MM.1S (cell line): ENCODE measurements around the gene MAD1L1.

Source experiments
- DNase-seq: peaks from one replicate; pipeline ENCODE4 v3.0.0-alpha.2; 2015
- H2AFZ ChIP-seq: fragments of 300-600 bp; sonication (generic); 2 replicates; pipeline ENCODE4 v1.6.0; 2016; ENCODE audit warnings: antibody characterized with exemption, low read length
- H3F3A ChIP-seq: fragments of 300-600 bp; sonication (generic); 2 replicates; pipeline ENCODE4 v1.6.1; 2016; ENCODE audit warnings: mild to moderate bottlenecking, antibody characterized with exemption, low read length, moderate library complexity, mixed read lengths; ENCODE audit not compliant: insufficient read depth
- H3K27ac ChIP-seq: fragments of 300-600 bp; sonication (generic); 2 replicates; pipeline ENCODE4 v1.5.1; 2016; ENCODE audit warnings: mild to moderate bottlenecking, low read length
- H3K27me3 ChIP-seq: fragments of 300-600 bp; sonication (generic); replicated peaks from 2 replicates; pipeline ENCODE4 v1.6.0; 2016; ENCODE audit warnings: low read length; ENCODE audit not compliant: insufficient read depth
- H3K36me3 ChIP-seq: fragments of 300-600 bp; sonication (generic); replicated peaks from 2 replicates; pipeline ENCODE4 v1.6.1; 2016; ENCODE audit warnings: mild to moderate bottlenecking, low read length, mixed read lengths; ENCODE audit not compliant: insufficient read depth
- H3K4me1 ChIP-seq: fragments of 300-600 bp; sonication (generic); 2 replicates; pipeline ENCODE4 v1.6.1; 2016; ENCODE audit warnings: low read length, mixed read lengths
- H3K4me2 ChIP-seq: fragments of 300-600 bp; sonication (generic); 2 replicates; pipeline ENCODE4 v1.6.0; 2016; ENCODE audit warnings: low read depth, low read length
- H3K4me3 ChIP-seq: fragments of 300-600 bp; sonication (generic); 2 replicates; pipeline ENCODE4 v1.5.1; 2016; ENCODE audit warnings: low read length, mixed read lengths
- H3K79me2 ChIP-seq: fragments of 300-600 bp; sonication (generic); 2 replicates; pipeline ENCODE4 v1.6.1; 2016; ENCODE audit warnings: mixed run types, low read length, mixed read lengths
- H3K9ac ChIP-seq: fragments of 300-600 bp; sonication (generic); 2 replicates; pipeline ENCODE4 v1.6.1; 2016; ENCODE audit warnings: low read length, mixed read lengths
- H3K9me2 ChIP-seq: fragments of 300-600 bp; sonication (generic); replicated peaks from 2 replicates; pipeline ENCODE4 v1.6.1; 2016; ENCODE audit warnings: mild to moderate bottlenecking, low read length, mixed read lengths; ENCODE audit not compliant: insufficient read depth
- H3K9me3 ChIP-seq: fragments of 300-600 bp; sonication (generic); replicated peaks from 2 replicates; pipeline ENCODE4 v1.6.1; 2016; ENCODE audit warnings: mild to moderate bottlenecking, low read length, mixed read lengths; ENCODE audit not compliant: insufficient read depth
- H4K20me1 ChIP-seq: fragments of 300-600 bp; sonication (generic); 2 replicates; pipeline ENCODE4 v1.6.1; 2016; ENCODE audit warnings: mild to moderate bottlenecking, low read length, moderate library complexity, mixed read lengths; ENCODE audit not compliant: insufficient read depth
- EZH2 ChIP-seq: fragments of 300-600 bp; sonication (generic); optimal IDR thresholded peaks from 2 replicates; pipeline ENCODE3; 2017; ENCODE audit warnings: low read depth, mild to moderate bottlenecking, antibody characterized with exemption, low read length, mixed read lengths
- EZH2phosphoT487 ChIP-seq: fragments of 300-600 bp; sonication (generic); IDR thresholded peaks from 2 replicates; pipeline ENCODE4 v1.6.1; 2018; ENCODE audit warnings: antibody characterized with exemption, low read length
- TF ChIP-seq, protein P1 (sequence below): fragments of 300-600 bp; sonication (generic); IDR thresholded peaks from 2 replicates; pipeline ENCODE4 v1.5.1; 2016; ENCODE audit warnings: antibody characterized with exemption, low read length, mixed read lengths

MAD1L1 gene

DNA sequence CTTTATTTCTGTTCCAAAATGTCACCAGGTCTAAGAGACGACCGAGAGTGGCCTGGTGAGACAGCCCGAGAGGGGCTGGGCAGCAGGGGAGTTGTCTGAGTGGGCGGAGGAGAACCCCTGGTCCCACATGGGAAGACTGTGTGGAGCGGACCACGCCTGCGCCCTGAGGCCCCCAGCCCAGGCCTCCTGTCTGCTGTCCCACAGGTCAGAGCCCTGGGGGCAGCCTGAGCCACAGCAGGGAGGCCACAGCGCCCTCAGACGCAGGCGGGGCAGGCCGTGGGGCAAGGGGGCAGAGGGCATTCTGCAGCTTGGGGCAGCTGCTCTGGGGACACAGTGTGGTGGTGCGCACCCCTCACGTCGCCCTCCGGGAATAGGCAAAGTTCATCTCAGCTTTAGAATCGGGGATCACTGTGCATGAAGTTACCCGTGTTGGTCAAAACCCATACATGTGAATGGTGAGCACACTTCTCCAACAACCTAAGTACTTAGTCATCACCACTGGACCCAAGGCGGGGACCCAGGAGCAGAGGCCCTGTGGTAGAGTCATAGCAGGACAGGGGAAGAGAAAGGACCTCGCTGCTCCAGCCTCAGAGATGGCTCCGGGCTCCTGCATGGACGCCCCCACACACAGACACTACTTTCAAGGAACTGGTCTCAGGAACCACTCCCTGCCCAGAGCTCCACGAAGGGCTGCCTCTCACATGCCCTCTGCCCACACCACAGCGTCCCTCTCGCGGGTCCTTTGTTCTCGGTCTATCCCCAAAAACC, 348.0 kb downstream of the MAD1L1 start:
- Histone ChIP-seq H3K27ac (no peak overlapping the region), H3K27me3 (no peaks in the 10 kb centered on the region), H3K79me2 (no peaks in the 10 kb centered on the region), H3K4me2 (no peak overlapping the region), H3K9me2 (no peaks in the 10 kb centered on the region), H3K9ac (no peak overlapping the region), H3K9me3 (no peaks in the 10 kb centered on the region), H3F3A (no peaks in the 10 kb centered on the region), H3K4me3 (no peak overlapping the region), H4K20me1 (no peaks in the 10 kb centered on the region), H3K36me3 (no peaks in the 10 kb centered on the region; the same call in 1 of the 2 replicates), H3K4me1 (no peaks in the 10 kb centered on the region), H2AFZ (no peak overlapping the region)
- DNase-seq, result no peak
- no peak for TF ChIP-seq EZH2
- TF ChIP-seq EZH2phosphoT487, result no peak
- TF ChIP-seq, protein P1, sequence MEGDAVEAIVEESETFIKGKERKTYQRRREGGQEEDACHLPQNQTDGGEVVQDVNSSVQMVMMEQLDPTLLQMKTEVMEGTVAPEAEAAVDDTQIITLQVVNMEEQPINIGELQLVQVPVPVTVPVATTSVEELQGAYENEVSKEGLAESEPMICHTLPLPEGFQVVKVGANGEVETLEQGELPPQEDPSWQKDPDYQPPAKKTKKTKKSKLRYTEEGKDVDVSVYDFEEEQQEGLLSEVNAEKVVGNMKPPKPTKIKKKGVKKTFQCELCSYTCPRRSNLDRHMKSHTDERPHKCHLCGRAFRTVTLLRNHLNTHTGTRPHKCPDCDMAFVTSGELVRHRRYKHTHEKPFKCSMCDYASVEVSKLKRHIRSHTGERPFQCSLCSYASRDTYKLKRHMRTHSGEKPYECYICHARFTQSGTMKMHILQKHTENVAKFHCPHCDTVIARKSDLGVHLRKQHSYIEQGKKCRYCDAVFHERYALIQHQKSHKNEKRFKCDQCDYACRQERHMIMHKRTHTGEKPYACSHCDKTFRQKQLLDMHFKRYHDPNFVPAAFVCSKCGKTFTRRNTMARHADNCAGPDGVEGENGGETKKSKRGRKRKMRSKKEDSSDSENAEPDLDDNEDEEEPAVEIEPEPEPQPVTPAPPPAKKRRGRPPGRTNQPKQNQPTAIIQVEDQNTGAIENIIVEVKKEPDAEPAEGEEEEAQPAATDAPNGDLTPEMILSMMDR, result no peak

GRCh38 chr7:1883834-1884582, 348.7 kb downstream of the MAD1L1 start:
- no peak overlapping the region for H3K4me2 ChIP-seq

DNA sequence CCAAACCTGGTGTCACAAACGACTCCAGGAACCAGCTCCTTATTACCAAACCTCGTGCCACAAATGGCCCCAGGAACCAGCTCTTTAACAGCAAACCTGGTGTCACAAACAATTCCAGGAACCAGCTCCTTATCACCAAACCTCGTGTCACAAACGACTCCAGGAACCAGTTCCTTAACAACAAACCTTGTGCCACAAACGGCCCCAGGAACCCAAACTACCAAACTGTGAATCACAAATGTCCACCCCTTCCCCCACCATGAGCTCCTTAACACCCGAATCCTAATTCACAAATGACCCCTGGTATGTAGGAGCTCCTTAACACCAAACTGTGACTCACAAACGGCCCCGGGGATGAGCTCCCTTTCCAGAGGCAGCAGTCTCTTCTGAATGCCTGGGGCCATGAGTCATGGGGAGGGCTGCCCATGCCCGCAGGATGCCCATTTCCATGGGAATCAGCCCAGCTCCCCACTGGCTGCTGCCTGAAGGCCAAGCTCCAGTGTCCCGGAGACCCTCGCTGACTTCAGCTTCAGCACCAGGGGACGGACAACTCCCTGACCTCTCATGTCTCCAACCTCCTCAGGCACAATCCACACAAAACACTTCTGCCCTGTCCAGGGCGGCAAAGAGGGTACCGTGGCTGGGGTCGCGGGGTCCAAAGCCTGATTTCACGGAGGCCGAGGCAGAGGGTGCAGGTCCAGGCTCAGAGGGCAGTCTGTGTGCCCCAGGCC, 349.5 kb downstream of the MAD1L1 start:
- no peaks in the 10 kb centered on the region for H3K4me1 ChIP-seq
- DNase-seq, result no peak
- no peak overlapping the region for H3K9ac ChIP-seq

More at GRCh38 chr7:1883834-1884582, 348.7 kb downstream of the MAD1L1 start:
- H3K79me2 ChIP-seq, result no peaks in the 10 kb centered on the region
- no peak for TF ChIP-seq EZH2
- TF ChIP-seq, protein P1, result no peak
- no peak for TF ChIP-seq EZH2phosphoT487
- H3K4me1 ChIP-seq, result no peaks in the 10 kb centered on the region
- no peak overlapping the region for H3K9ac ChIP-seq
- DNase-seq, result no peak
- H3K4me3 ChIP-seq, result no peak overlapping the region
- H3F3A ChIP-seq, result no peaks in the 10 kb centered on the region
- H3K27me3 ChIP-seq, result no peaks in the 10 kb centered on the region
- no peaks in the 10 kb centered on the region; the same call in 1 of the 2 replicates for H3K36me3 ChIP-seq
- no peak overlapping the region for H3K27ac ChIP-seq
- no peaks in the 10 kb centered on the region for H4K20me1 ChIP-seq
- H3K9me3 ChIP-seq, result no peaks in the 10 kb centered on the region
- H3K9me2 ChIP-seq, result no peaks in the 10 kb centered on the region
- H2AFZ ChIP-seq, result no peak overlapping the region

More for the DNA sequence above, 349.5 kb downstream of the MAD1L1 start:
- Histone ChIP-seq H3K79me2 (no peaks in the 10 kb centered on the region), H3K36me3 (no peaks in the 10 kb centered on the region; the same call in 1 of the 2 replicates), H3K27ac (no peak overlapping the region), H4K20me1 (no peaks in the 10 kb centered on the region), H3F3A (no peaks in the 10 kb centered on the region), H3K27me3 (no peaks in the 10 kb centered on the region), H3K9me3 (no peaks in the 10 kb centered on the region), H2AFZ (no peak overlapping the region), H3K9me2 (no peaks in the 10 kb centered on the region), H3K4me3 (no peak overlapping the region), H3K4me2 (no peak overlapping the region)
- TF ChIP-seq EZH2phosphoT487, result no peak
- no peak for TF ChIP-seq EZH2
